ENCODE results near the gene MAN1A2.

DNA sequence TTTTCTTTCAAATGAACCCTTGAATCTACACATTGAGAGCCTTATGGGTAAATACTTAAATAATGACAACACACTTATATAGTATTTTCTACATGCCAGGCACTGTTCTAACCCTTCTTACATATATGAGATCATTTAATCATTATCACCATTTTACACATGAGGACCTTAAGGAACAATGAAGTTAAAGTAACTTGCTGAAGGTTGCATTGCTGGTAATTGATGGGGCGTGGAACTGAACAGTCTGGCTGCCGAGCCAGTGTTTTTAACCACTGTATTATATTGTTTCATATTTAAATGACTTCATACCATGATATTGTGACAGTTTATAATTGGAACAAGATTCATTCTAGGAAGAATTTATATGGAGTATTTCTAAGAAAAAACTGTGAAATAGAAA is 126.7 kb downstream of the MAN1A2 start:
- TF ChIP-seq, protein P1, sequence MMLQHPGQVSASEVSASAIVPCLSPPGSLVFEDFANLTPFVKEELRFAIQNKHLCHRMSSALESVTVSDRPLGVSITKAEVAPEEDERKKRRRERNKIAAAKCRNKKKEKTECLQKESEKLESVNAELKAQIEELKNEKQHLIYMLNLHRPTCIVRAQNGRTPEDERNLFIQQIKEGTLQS (IDR thresholded peaks at IDR 0.05): no peak
- TF ChIP-seq, protein P1 (CRISPR knock-in tag; conservative IDR thresholded peaks at IDR 0.05): no peak
- TF ChIP-seq YY1 (IDR thresholded peaks at IDR 0.05; ENCODE audit: borderline replicate concordance in 1 of 3, control insufficient read depth in 1 of 3, extremely low read depth in 1 of 3, insufficient read depth in 3 of 3, insufficient read length in 1 of 3, insufficient replicate concordance in 2 of 3, low read depth in 1 of 3, low read length in 2 of 3) (no peak), POLR2AphosphoS5 (IDR thresholded peaks at IDR 0.05; ENCODE audit: control insufficient read depth, insufficient read depth, low read depth, low read length) (no peak), ZZZ3 (IDR thresholded peaks at IDR 0.05) (no peak), GATA2 (CRISPR knock-in tag; IDR thresholded peaks at IDR 0.05) (no peak), POLR3G (IDR thresholded peaks at IDR 0.05; ENCODE audit: extremely low read depth, insufficient read length, insufficient replicate concordance) (no peak), SMC3 (conservative IDR thresholded peaks at IDR 0.05; ENCODE audit: insufficient read depth, low read depth, low read length) (no peak), ETV6 (IDR thresholded peaks at IDR 0.05; ENCODE audit: borderline replicate concordance in 1 of 2, low read depth in 2 of 2, low read length in 1 of 2) (no peak), ETV6 (CRISPR knock-in tag; IDR thresholded peaks at IDR 0.05; ENCODE audit: borderline replicate concordance) (no peak), ZNF644 (tag; IDR thresholded peaks at IDR 0.05; ENCODE audit: low read depth) (no peak)
- TF ChIP-seq, protein P2, sequence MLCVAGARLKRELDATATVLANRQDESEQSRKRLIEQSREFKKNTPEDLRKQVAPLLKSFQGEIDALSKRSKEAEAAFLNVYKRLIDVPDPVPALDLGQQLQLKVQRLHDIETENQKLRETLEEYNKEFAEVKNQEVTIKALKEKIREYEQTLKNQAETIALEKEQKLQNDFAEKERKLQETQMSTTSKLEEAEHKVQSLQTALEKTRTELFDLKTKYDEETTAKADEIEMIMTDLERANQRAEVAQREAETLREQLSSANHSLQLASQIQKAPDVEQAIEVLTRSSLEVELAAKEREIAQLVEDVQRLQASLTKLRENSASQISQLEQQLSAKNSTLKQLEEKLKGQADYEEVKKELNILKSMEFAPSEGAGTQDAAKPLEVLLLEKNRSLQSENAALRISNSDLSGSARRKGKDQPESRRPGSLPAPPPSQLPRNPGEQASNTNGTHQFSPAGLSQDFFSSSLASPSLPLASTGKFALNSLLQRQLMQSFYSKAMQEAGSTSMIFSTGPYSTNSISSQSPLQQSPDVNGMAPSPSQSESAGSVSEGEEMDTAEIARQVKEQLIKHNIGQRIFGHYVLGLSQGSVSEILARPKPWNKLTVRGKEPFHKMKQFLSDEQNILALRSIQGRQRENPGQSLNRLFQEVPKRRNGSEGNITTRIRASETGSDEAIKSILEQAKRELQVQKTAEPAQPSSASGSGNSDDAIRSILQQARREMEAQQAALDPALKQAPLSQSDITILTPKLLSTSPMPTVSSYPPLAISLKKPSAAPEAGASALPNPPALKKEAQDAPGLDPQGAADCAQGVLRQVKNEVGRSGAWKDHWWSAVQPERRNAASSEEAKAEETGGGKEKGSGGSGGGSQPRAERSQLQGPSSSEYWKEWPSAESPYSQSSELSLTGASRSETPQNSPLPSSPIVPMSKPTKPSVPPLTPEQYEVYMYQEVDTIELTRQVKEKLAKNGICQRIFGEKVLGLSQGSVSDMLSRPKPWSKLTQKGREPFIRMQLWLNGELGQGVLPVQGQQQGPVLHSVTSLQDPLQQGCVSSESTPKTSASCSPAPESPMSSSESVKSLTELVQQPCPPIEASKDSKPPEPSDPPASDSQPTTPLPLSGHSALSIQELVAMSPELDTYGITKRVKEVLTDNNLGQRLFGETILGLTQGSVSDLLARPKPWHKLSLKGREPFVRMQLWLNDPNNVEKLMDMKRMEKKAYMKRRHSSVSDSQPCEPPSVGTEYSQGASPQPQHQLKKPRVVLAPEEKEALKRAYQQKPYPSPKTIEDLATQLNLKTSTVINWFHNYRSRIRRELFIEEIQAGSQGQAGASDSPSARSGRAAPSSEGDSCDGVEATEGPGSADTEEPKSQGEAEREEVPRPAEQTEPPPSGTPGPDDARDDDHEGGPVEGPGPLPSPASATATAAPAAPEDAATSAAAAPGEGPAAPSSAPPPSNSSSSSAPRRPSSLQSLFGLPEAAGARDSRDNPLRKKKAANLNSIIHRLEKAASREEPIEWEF (CRISPR knock-in tag; IDR thresholded peaks at IDR 0.05): no peak
- TF ChIP-seq, protein P3, sequence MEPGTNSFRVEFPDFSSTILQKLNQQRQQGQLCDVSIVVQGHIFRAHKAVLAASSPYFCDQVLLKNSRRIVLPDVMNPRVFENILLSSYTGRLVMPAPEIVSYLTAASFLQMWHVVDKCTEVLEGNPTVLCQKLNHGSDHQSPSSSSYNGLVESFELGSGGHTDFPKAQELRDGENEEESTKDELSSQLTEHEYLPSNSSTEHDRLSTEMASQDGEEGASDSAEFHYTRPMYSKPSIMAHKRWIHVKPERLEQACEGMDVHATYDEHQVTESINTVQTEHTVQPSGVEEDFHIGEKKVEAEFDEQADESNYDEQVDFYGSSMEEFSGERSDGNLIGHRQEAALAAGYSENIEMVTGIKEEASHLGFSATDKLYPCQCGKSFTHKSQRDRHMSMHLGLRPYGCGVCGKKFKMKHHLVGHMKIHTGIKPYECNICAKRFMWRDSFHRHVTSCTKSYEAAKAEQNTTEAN (CRISPR knock-in tag; IDR thresholded peaks at IDR 0.05): no peak

All from K562 (cell line).